ENCODE measurements around the gene FBXL16. TPM values are rescaled to one million over a fixed set of nuclear protein-coding genes. Genes with fewer than 3 reads are reported as not detected.

FBXL16 gene
- total RNA-seq, 4 donors from 2014 or later = not detected

GRCh38 chr16:708959-709358 is 3.4 kb upstream of the FBXL16 start:
- no peak for TF ChIP-seq CTCF (IDR thresholded peaks at IDR 0.05; ENCODE audit: low read depth)

- TF ChIP-seq CTCF (IDR thresholded peaks at IDR 0.05; ENCODE audit: low read depth) = no peak
These were observed 2.4 kb upstream of the FBXL16 start for GRCh38 chr16:708019-708418.

- no peak for TF ChIP-seq CTCF (IDR thresholded peaks at IDR 0.05; ENCODE audit: low read depth)
These were observed 1.5 kb upstream of the FBXL16 start for GRCh38 chr16:707062-707538.

- TF ChIP-seq CTCF (IDR thresholded peaks at IDR 0.05; ENCODE audit: low read depth) = no peak
These were observed 824 bp upstream of the FBXL16 start for GRCh38 chr16:706189-707061.

GRCh38 chr16:704552-705380 is 835 bp downstream of the FBXL16 start:
- no peak for TF ChIP-seq CTCF (IDR thresholded peaks at IDR 0.05; ENCODE audit: low read depth)

GRCh38 chr16:704047-704446 is 1.6 kb downstream of the FBXL16 start:
- no peak for TF ChIP-seq CTCF (IDR thresholded peaks at IDR 0.05; ENCODE audit: low read depth)

- no peak for TF ChIP-seq CTCF (IDR thresholded peaks at IDR 0.05; ENCODE audit: low read depth)
These were observed 2.2 kb downstream of the FBXL16 start for GRCh38 chr16:703406-703805.

Measured in subcutaneous adipose tissue (tissue), 4 donors.